Type B pancreatic cell (in vitro differentiated cells): Measurements from ENCODE around the gene ATRIP. TPM values are rescaled to one million over a fixed set of nuclear protein-coding genes. Genes with fewer than 3 reads are reported as not detected.

Experiments used
- DNase-seq: peaks from one replicate; pipeline ENCODE4 v3.0.0; 2021; ENCODE audit warnings: mixed read lengths; ENCODE audit not compliant: unreplicated experiment; ENCODE audit errors: extremely low spot score
- H3K27ac Mint-ChIP-seq: 2 replicates; pipeline ENCODE4 v1.8.0; 2021; ENCODE audit warnings: mild to moderate bottlenecking, mixed read lengths
- H3K27me3 Mint-ChIP-seq: 2 replicates; pipeline ENCODE4 v1.8.0; 2021; ENCODE audit warnings: mixed read lengths
- H3K36me3 Mint-ChIP-seq: 2 replicates; pipeline ENCODE4 v1.8.0; 2021; ENCODE audit warnings: mixed read lengths
- H3K4me1 Mint-ChIP-seq: one replicate; pipeline ENCODE4 v1.8.0; 2021; ENCODE audit warnings: mixed read lengths; ENCODE audit not compliant: unreplicated experiment
- H3K4me3 Mint-ChIP-seq: 2 replicates; pipeline ENCODE4 v1.8.0; 2021; ENCODE audit warnings: mild to moderate bottlenecking, mixed read lengths
- H3K9me3 Mint-ChIP-seq: 2 replicates; pipeline ENCODE4 v1.8.0; 2021; ENCODE audit warnings: mixed read lengths
- CTCF ChIP-seq: fragments of 200-600 bp; sonication (generic); conservative IDR thresholded peaks from 2 replicates; pipeline ENCODE4 v1.5.0; 2021; ENCODE audit warnings: antibody characterized with exemption, mild to moderate bottlenecking
- total RNA-seq: library from RNA; stranded (reverse); gene quantifications from 2 replicates; pipeline ENCODE4 v1.2.1, GENCODE V29; 2021; ENCODE audit warnings: low replicate concordance

Gene ATRIP
- total RNA-seq, 1 donor from 2014 or later: 16.0 TPM

GRCh38 chr3:48416091-48416505 is 30.4 kb upstream of the ATRIP start:
- Mint-ChIP-seq H3K36me3 (peaks cover 8% of the 10 kb centered on the region), H3K9me3 (no peaks in the 10 kb centered on the region), H3K27ac (peak overlapping the region; percentile 43), H3K4me3 (no peak overlapping the region), H3K4me1 (no peaks in the 10 kb centered on the region), H3K27me3 (no peaks in the 10 kb centered on the region)
- no peak for TF ChIP-seq CTCF
- DNase-seq: no peak

- Mint-ChIP-seq H3K9me3 (no peaks in the 10 kb centered on the region), H3K4me3 (no peak overlapping the region), H3K27me3 (no peaks in the 10 kb centered on the region), H3K27ac (peak overlapping the region; percentile 43), H3K4me1 (no peaks in the 10 kb centered on the region), H3K36me3 (peaks cover 8% of the 10 kb centered on the region)
- TF ChIP-seq CTCF: no peak
- DNase-seq: no peak
These were observed 30.0 kb upstream of the ATRIP start for GRCh38 chr3:48416546-48416945.

- Mint-ChIP-seq H3K27me3 (no peaks in the 10 kb centered on the region), H3K9me3 (no peaks in the 10 kb centered on the region), H3K4me1 (no peaks in the 10 kb centered on the region), H3K4me3 (no peak overlapping the region), H3K27ac (no peak overlapping the region), H3K36me3 (peaks cover 5% of the 10 kb centered on the region)
- DNase-seq: no peak
- no peak for TF ChIP-seq CTCF
These were observed 28.9 kb upstream of the ATRIP start for GRCh38 chr3:48417529-48418108.

GRCh38 chr3:48418140-48418539 is 28.4 kb upstream of the ATRIP start:
- H3K27ac Mint-ChIP-seq: no peak overlapping the region
- no peak for TF ChIP-seq CTCF
- no peaks in the 10 kb centered on the region for H3K9me3 Mint-ChIP-seq
- H3K36me3 Mint-ChIP-seq: peaks cover 5% of the 10 kb centered on the region
- peaks cover 3% of the 10 kb centered on the region for H3K4me1 Mint-ChIP-seq
- H3K27me3 Mint-ChIP-seq: no peaks in the 10 kb centered on the region
- no peak overlapping the region for H3K4me3 Mint-ChIP-seq
- no peak for DNase-seq

GRCh38 chr3:48418651-48419050 is 27.9 kb upstream of the ATRIP start:
- Mint-ChIP-seq H3K36me3 (peaks cover 3% of the 10 kb centered on the region), H3K4me3 (no peak overlapping the region), H3K27me3 (no peaks in the 10 kb centered on the region), H3K4me1 (peaks cover 4% of the 10 kb centered on the region), H3K27ac (no peak overlapping the region), H3K9me3 (no peaks in the 10 kb centered on the region)
- TF ChIP-seq CTCF: no peak
- DNase-seq: no peak

GRCh38 chr3:48419149-48419548 is 27.4 kb upstream of the ATRIP start:
- peaks cover 3% of the 10 kb centered on the region for H3K36me3 Mint-ChIP-seq

More at GRCh38 chr3:48419149-48419548, 27.4 kb upstream of the ATRIP start:
- H3K4me3 Mint-ChIP-seq: no peak overlapping the region
- no peaks in the 10 kb centered on the region for H3K27me3 Mint-ChIP-seq
- H3K27ac Mint-ChIP-seq: no peak overlapping the region
- no peak for TF ChIP-seq CTCF
- DNase-seq: no peak
- H3K4me1 Mint-ChIP-seq: peaks cover 4% of the 10 kb centered on the region
- H3K9me3 Mint-ChIP-seq: no peaks in the 10 kb centered on the region
